ENCODE measurements around the gene SLC9A2.

SLC9A2 gene

DNA sequence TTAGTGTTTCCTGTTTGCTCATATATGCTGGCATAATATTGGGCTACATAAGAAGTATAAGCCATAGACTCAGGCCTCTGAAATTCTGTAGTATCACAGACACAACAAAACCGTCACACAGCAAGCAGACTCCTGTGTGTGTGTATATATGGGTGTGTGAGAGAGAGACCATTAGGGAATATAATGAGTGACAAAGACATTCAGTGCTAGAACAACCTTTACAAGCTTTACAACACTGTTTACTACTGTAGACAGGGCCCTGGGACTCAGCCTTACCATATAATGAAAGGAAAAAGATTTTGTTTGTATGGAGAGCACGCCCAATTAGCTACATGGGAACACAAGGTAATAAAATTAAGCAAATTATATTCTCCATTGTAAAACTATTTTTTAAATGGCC, 77.1 kb downstream of the SLC9A2 start:
- H3K4me3 Mint-ChIP-seq, result no peak overlapping the region
- no peaks in the 10 kb centered on the region for H3K4me1 Mint-ChIP-seq
- ATAC-seq (replicated peaks; ENCODE audit: extremely low read depth, poor library complexity, severe bottlenecking), result no peak
- H3K27me3 Mint-ChIP-seq, result peaks cover 19% of the 10 kb centered on the region
- H3K9me3 Mint-ChIP-seq, result no peaks in the 10 kb centered on the region
- no peaks in the 10 kb centered on the region for H3K36me3 Mint-ChIP-seq (ENCODE audit: insufficient read depth)
- H3K27ac Mint-ChIP-seq (ENCODE audit: low read depth), result no peak overlapping the region
- DNase-seq (ENCODE audit: low spot score in 2 of 2), result no peak

- no peak for ATAC-seq (replicated peaks; ENCODE audit: extremely low read depth, poor library complexity, severe bottlenecking)
- DNase-seq (ENCODE audit: low spot score in 2 of 2), result no peak
- Mint-ChIP-seq H3K9me3 (no peaks in the 10 kb centered on the region), H3K4me1 (no peaks in the 10 kb centered on the region), H3K27ac (ENCODE audit: low read depth) (no peak overlapping the region), H3K36me3 (ENCODE audit: insufficient read depth) (no peaks in the 10 kb centered on the region), H3K4me3 (no peak overlapping the region), H3K27me3 (peaks cover 26% of the 10 kb centered on the region)
These were observed 79.2 kb downstream of the SLC9A2 start for GRCh38 chr2:102698369-102699111.

GRCh38 chr2:102703305-102703704, 84.0 kb downstream of the SLC9A2 start:
- DNase-seq (ENCODE audit: low spot score in 2 of 2) (no peak), ATAC-seq (replicated peaks; ENCODE audit: extremely low read depth, poor library complexity, severe bottlenecking) (no peak)
- H3K27me3 Mint-ChIP-seq, result peaks cover 54% of the 10 kb centered on the region
- H3K4me3 Mint-ChIP-seq, result no peak overlapping the region
- H3K9me3 Mint-ChIP-seq, result no peaks in the 10 kb centered on the region
- no peaks in the 10 kb centered on the region for H3K4me1 Mint-ChIP-seq
- no peaks in the 10 kb centered on the region for H3K36me3 Mint-ChIP-seq (ENCODE audit: insufficient read depth)
- H3K27ac Mint-ChIP-seq (ENCODE audit: low read depth), result no peak overlapping the region

- Mint-ChIP-seq H3K27me3 (peaks cover 58% of the 10 kb centered on the region), H3K9me3 (no peaks in the 10 kb centered on the region), H3K27ac (ENCODE audit: low read depth) (no peak overlapping the region), H3K4me3 (no peak overlapping the region), H3K36me3 (ENCODE audit: insufficient read depth) (no peaks in the 10 kb centered on the region), H3K4me1 (no peaks in the 10 kb centered on the region)
- DNase-seq (ENCODE audit: low spot score in 2 of 2) (no peak), ATAC-seq (replicated peaks; ENCODE audit: extremely low read depth, poor library complexity, severe bottlenecking) (no peak)
These were observed 84.4 kb downstream of the SLC9A2 start for GRCh38 chr2:102703748-102704147.

DNA sequence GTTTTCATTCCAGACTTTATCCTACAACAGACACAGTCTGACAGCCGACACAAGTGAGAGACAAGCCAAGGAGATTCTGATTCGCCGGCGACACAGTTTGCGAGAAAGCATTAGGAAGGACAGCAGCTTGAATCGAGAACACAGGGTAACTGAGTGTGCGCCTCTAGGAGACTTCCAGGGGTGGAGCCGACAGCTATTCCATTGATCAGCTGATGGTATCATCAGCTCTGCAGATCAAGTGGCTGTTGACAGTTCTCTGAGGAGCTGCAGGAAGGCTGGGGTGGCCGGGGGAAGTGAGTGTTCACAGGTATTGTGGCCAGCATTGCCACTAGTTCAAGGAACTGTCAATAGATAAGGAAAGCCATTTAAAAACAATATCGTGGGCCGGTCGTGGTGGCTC, 85.2 kb downstream of the SLC9A2 start:
- Mint-ChIP-seq H3K9me3 (no peaks in the 10 kb centered on the region), H3K36me3 (ENCODE audit: insufficient read depth) (no peaks in the 10 kb centered on the region), H3K4me3 (no peak overlapping the region), H3K4me1 (no peaks in the 10 kb centered on the region), H3K27ac (ENCODE audit: low read depth) (no peak overlapping the region), H3K27me3 (peaks cover 59% of the 10 kb centered on the region)
- DNase-seq (ENCODE audit: low spot score in 2 of 2), result no peak
- ATAC-seq (replicated peaks; ENCODE audit: extremely low read depth, poor library complexity, severe bottlenecking), result no peak

GRCh38 chr2:102707796-102708695, 88.7 kb downstream of the SLC9A2 start:
- H3K36me3 Mint-ChIP-seq (ENCODE audit: insufficient read depth), result no peaks in the 10 kb centered on the region
- H3K27me3 Mint-ChIP-seq, result peaks cover 45% of the 10 kb centered on the region
- H3K4me3 Mint-ChIP-seq, result no peak overlapping the region
- DNase-seq (ENCODE audit: low spot score in 2 of 2) (no peak), ATAC-seq (replicated peaks; ENCODE audit: extremely low read depth, poor library complexity, severe bottlenecking) (no peak)
- no peaks in the 10 kb centered on the region for H3K9me3 Mint-ChIP-seq
- H3K27ac Mint-ChIP-seq (ENCODE audit: low read depth), result no peak overlapping the region
- H3K4me1 Mint-ChIP-seq, result no peaks in the 10 kb centered on the region

GRCh38 chr2:102708847-102709559, 89.7 kb downstream of the SLC9A2 start:
- no peak overlapping the region for H3K27ac Mint-ChIP-seq (ENCODE audit: low read depth)
- H3K27me3 Mint-ChIP-seq, result peaks cover 39% of the 10 kb centered on the region
- no peak for DNase-seq (ENCODE audit: low spot score in 2 of 2)
- no peaks in the 10 kb centered on the region for H3K4me1 Mint-ChIP-seq
- no peak overlapping the region for H3K4me3 Mint-ChIP-seq
- no peaks in the 10 kb centered on the region for H3K9me3 Mint-ChIP-seq
- ATAC-seq (replicated peaks; ENCODE audit: extremely low read depth, poor library complexity, severe bottlenecking), result no peak
- H3K36me3 Mint-ChIP-seq (ENCODE audit: insufficient read depth), result no peaks in the 10 kb centered on the region

DNA sequence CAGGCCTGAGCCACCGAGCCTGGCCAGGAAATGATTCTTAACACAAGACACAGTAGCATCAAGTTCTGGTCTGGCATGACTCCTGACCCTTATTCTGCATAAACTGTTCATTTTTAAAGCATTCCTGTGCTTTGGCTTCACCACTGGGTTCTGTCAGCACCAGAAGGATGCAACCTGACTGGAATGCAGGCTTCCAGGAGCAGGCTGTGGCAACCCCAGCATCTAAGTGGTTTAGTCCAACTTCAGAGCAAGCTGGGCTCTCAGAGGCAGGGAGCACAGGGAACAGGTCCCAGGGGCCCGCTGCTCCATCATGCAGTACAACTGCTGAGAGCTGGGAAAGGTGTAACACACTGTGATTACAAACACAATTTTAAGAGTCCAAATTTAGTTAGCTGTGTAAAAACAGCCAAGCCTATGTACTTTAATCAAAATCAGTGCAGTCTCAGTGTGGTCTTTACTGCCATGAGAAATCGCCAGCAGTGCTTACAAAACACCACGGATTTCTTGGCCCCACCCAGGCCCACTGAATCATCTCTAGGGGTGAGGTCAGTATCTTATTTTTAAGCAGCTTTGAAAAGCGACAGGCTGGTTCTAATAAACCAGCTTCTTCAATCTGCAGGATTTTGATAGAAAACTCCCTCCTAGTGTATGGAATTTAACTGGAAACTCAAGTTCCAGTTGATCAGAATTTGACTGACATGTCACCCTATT, 98.1 kb downstream of the SLC9A2 start:
- no peak overlapping the region for H3K4me3 Mint-ChIP-seq
- DNase-seq (ENCODE audit: low spot score in 2 of 2), result no peak
- H3K27ac Mint-ChIP-seq (ENCODE audit: low read depth), result no peak overlapping the region
- no peak for ATAC-seq (replicated peaks; ENCODE audit: extremely low read depth, poor library complexity, severe bottlenecking)
- H3K9me3 Mint-ChIP-seq, result no peaks in the 10 kb centered on the region
- H3K4me1 Mint-ChIP-seq, result no peaks in the 10 kb centered on the region
- no peaks in the 10 kb centered on the region for H3K27me3 Mint-ChIP-seq
- H3K36me3 Mint-ChIP-seq (ENCODE audit: insufficient read depth), result peaks cover 16% of the 10 kb centered on the region

GRCh38 chr2:102718387-102719316, 99.3 kb downstream of the SLC9A2 start:
- no peak overlapping the region for H3K27ac Mint-ChIP-seq (ENCODE audit: low read depth)
- H3K4me1 Mint-ChIP-seq, result no peaks in the 10 kb centered on the region
- no peak for DNase-seq (ENCODE audit: low spot score in 2 of 2)
- no peak overlapping the region for H3K4me3 Mint-ChIP-seq
- H3K9me3 Mint-ChIP-seq, result no peaks in the 10 kb centered on the region
- no peak for ATAC-seq (replicated peaks; ENCODE audit: extremely low read depth, poor library complexity, severe bottlenecking)
- peaks cover 24% of the 10 kb centered on the region for H3K36me3 Mint-ChIP-seq (ENCODE audit: insufficient read depth)
- H3K27me3 Mint-ChIP-seq, result no peaks in the 10 kb centered on the region

- Mint-ChIP-seq H3K9me3 (no peaks in the 10 kb centered on the region), H3K36me3 (ENCODE audit: insufficient read depth) (peaks cover 37% of the 10 kb centered on the region)
These were observed 104.7 kb downstream of the SLC9A2 start for GRCh38 chr2:102724016-102724490.

GRCh38 chr2:102724553-102724952, 105.2 kb downstream of the SLC9A2 start:
- DNase-seq (ENCODE audit: low spot score in 2 of 2) (no peak), ATAC-seq (replicated peaks; ENCODE audit: extremely low read depth, poor library complexity, severe bottlenecking) (no peak)
- no peaks in the 10 kb centered on the region for H3K4me1 Mint-ChIP-seq
- H3K9me3 Mint-ChIP-seq, result no peaks in the 10 kb centered on the region
- H3K27ac Mint-ChIP-seq (ENCODE audit: low read depth), result no peak overlapping the region
- H3K27me3 Mint-ChIP-seq, result no peaks in the 10 kb centered on the region
- H3K4me3 Mint-ChIP-seq, result no peak overlapping the region
- H3K36me3 Mint-ChIP-seq (ENCODE audit: insufficient read depth), result peaks cover 37% of the 10 kb centered on the region

More at GRCh38 chr2:102724016-102724490, 104.7 kb downstream of the SLC9A2 start:
- Mint-ChIP-seq H3K4me3 (no peak overlapping the region), H3K4me1 (no peaks in the 10 kb centered on the region), H3K27me3 (no peaks in the 10 kb centered on the region), H3K27ac (ENCODE audit: low read depth) (no peak overlapping the region)
- DNase-seq (ENCODE audit: low spot score in 2 of 2) (no peak), ATAC-seq (replicated peaks; ENCODE audit: extremely low read depth, poor library complexity, severe bottlenecking) (no peak)

All from central memory CD8-positive, alpha-beta T cell (primary cell).